NT2/D1 (cell line): ENCODE measurements around the gene TBXAS1.

Experiments used
- DNase-seq: peaks from one replicate; pipeline ENCODE4 v3.0.0-alpha.2; 2011; ENCODE audit warnings: low read depth, low spot score
- H3K27me3 ChIP-seq: 2 replicates; pipeline ENCODE4 v1.6.0; 2011; ENCODE audit warnings: mild to moderate bottlenecking; ENCODE audit not compliant: insufficient read length, insufficient read depth
- H3K36me3 ChIP-seq: 2 replicates; pipeline ENCODE4 v1.6.1; 2011; ENCODE audit warnings: mild to moderate bottlenecking, low read length, mixed read lengths; ENCODE audit not compliant: insufficient read depth, insufficient read length
- H3K4me1 ChIP-seq: 2 replicates; pipeline ENCODE4 v1.5.1; 2011; ENCODE audit not compliant: insufficient read depth, insufficient read length
- H3K4me3 ChIP-seq: 2 replicates; pipeline ENCODE4 v1.5.1; 2011; ENCODE audit warnings: low read depth; ENCODE audit not compliant: insufficient read length
- H3K9ac ChIP-seq: 2 replicates; pipeline ENCODE4 v1.6.0; 2011; ENCODE audit warnings: low read depth; ENCODE audit not compliant: insufficient read length
- H3K9me3 ChIP-seq: 2 replicates; pipeline ENCODE4 v1.5.1; 2011; ENCODE audit warnings: mild to moderate bottlenecking, low read length; ENCODE audit not compliant: insufficient read depth
- SUZ12 ChIP-seq: IDR thresholded peaks from 2 replicates; pipeline ENCODE4 v1.6.1; 2011; ENCODE audit not compliant: insufficient read length, insufficient read depth; ENCODE audit errors: extremely low read depth
- YY1 ChIP-seq: IDR thresholded peaks from 2 replicates; pipeline ENCODE4 v1.6.1; 2011; ENCODE audit not compliant: insufficient read length, insufficient read depth
- ZNF274 ChIP-seq: IDR thresholded peaks from 2 replicates; pipeline ENCODE4 v1.6.1; 2011; ENCODE audit warnings: mild to moderate bottlenecking, low read depth, low read length

The TBXAS1 gene

GRCh38 chr7:139909379-139910050 is 80.5 kb downstream of the TBXAS1 start:
- no peak for DNase-seq
- TF ChIP-seq SUZ12 (no peak), YY1 (no peak), ZNF274 (no peak)

DNA sequence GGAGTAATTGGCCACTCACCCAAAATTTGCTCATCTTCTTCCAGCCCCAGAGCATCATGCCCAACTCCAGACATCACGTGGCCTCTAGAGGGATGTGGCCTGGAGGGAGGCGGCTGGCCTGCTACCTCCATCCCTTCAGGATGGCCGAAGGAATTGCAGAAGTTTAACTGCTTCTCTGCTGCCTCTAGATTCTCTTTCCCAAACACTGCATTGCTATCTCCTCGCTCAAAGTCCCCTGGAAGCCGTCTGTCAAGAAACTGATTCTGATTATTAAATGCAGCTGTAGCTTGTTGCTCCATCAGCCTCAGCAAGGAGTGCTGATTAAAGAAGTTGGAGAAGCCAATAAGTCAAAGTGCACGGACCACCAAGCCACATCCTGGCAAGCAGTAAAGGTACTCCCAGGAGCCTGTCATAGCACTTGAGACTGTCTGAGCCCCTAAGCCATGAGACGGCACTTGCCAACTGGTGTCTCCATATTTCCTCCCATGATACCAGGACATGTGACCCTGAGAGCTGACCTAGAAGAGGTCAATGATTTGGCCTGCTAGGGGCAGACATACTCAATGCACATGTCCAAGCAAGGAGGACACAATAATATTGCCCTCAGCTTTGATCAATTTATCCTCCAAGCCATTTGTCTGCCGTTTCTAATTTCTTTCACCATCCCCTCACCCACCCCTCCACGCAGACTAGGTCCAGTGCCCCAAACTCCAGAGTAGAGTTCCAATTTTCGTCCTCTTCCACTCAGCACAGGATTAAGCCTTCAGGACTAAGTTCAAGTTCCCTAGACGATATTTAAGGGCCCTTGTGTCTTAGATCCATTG is 84.2 kb downstream of the TBXAS1 start:
- no peak for TF ChIP-seq SUZ12
- no peak for TF ChIP-seq YY1
- no peak for DNase-seq
- Histone ChIP-seq H3K4me1 (no peaks in the 10 kb centered on the region), H3K27me3 (no peaks in the 10 kb centered on the region), H3K9ac (no peak overlapping the region), H3K4me3 (no peak overlapping the region), H3K9me3 (no peaks in the 10 kb centered on the region), H3K36me3 (no peaks in the 10 kb centered on the region)

More at GRCh38 chr7:139909379-139910050, 80.5 kb downstream of the TBXAS1 start:
- H3K27me3 ChIP-seq, result no peaks in the 10 kb centered on the region
- no peaks in the 10 kb centered on the region for H3K36me3 ChIP-seq
- H3K4me3 ChIP-seq, result no peak overlapping the region
- no peak overlapping the region for H3K9ac ChIP-seq
- H3K4me1 ChIP-seq, result no peaks in the 10 kb centered on the region
- H3K9me3 ChIP-seq, result no peaks in the 10 kb centered on the region

DNA sequence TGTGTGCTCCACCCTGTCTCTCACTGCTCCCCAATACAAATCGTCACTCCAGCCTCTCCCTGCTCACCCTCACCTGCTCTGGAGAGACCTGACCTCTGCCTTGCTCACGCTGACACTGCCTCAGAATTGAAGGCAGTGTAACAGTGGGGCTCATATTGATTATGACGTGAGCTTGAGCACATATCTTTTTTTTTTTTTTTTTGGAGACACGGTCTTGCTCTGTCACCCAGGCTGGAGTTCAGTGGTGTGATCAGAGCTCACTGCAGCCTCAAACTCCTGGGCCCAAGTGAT is 84.7 kb downstream of the TBXAS1 start:
- H3K4me1 ChIP-seq, result no peaks in the 10 kb centered on the region
- H3K9ac ChIP-seq, result no peak overlapping the region
- H3K36me3 ChIP-seq, result no peaks in the 10 kb centered on the region

GRCh38 chr7:139914306-139915267 is 85.5 kb downstream of the TBXAS1 start:
- no peaks in the 10 kb centered on the region for H3K9me3 ChIP-seq
- no peaks in the 10 kb centered on the region for H3K36me3 ChIP-seq
- no peaks in the 10 kb centered on the region for H3K27me3 ChIP-seq
- no peak overlapping the region for H3K4me3 ChIP-seq
- no peaks in the 10 kb centered on the region for H3K4me1 ChIP-seq
- no peak for DNase-seq
- no peak overlapping the region for H3K9ac ChIP-seq
- no peak for TF ChIP-seq ZNF274
- no peak for TF ChIP-seq YY1
- TF ChIP-seq SUZ12, result no peak

More for the DNA sequence above, 84.7 kb downstream of the TBXAS1 start:
- Histone ChIP-seq H3K27me3 (no peaks in the 10 kb centered on the region), H3K4me3 (no peak overlapping the region), H3K9me3 (no peaks in the 10 kb centered on the region)
- TF ChIP-seq ZNF274 (no peak), SUZ12 (no peak), YY1 (no peak)
- DNase-seq, result no peak

DNA sequence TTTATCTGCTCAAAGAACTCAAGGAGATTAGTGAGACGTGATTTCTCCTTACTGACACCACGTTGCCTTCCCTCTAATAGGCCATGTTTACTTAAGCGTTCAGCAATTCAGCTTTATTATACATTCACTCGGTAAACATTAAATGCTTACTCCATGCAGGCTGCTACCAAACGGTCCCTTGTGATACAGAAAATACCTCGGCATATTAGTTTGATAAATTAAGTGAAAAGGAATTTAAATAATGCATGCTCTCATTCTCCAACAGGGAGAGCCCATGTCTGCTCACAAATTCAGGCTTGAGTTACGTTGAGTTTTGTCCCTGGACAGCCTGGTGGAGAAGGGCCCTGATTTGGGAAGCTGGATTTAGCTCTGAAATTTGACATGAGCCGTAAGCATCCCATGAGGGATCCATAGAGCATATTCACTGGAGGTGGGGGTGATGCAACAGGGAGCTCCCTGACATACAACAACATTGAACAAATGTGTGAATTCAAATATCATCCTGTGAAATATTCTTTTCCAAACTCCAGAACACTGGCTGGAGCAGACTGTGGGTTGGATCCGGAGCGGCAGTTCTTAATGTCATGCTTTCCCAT is 86.3 kb downstream of the TBXAS1 start:
- Histone ChIP-seq H3K4me1 (no peaks in the 10 kb centered on the region), H3K27me3 (no peaks in the 10 kb centered on the region), H3K9me3 (no peaks in the 10 kb centered on the region), H3K36me3 (no peaks in the 10 kb centered on the region), H3K9ac (no peak overlapping the region), H3K4me3 (no peak overlapping the region)
- TF ChIP-seq SUZ12, result no peak
- no peak for TF ChIP-seq YY1
- DNase-seq, result no peak

GRCh38 chr7:139915864-139916716 is 87.0 kb downstream of the TBXAS1 start:
- Histone ChIP-seq H3K4me3 (no peak overlapping the region), H3K4me1 (no peaks in the 10 kb centered on the region), H3K36me3 (no peaks in the 10 kb centered on the region), H3K27me3 (no peaks in the 10 kb centered on the region), H3K9ac (no peak overlapping the region), H3K9me3 (no peaks in the 10 kb centered on the region)
- DNase-seq, result no peak
- no peak for TF ChIP-seq SUZ12
- TF ChIP-seq YY1, result no peak
